Choroid plexus epithelial cell (primary cell): Measurements from ENCODE around the gene DNAH8.

Experiments
- DNase-seq: peaks from one replicate; pipeline ENCODE4 v3.0.0-alpha.2; 2010; ENCODE audit warnings: low read depth
- H3K4me3 ChIP-seq: 2 replicates; pipeline ENCODE4 v1.5.1; 2011; ENCODE audit warnings: low read depth, mild to moderate bottlenecking, control low read depth, low read length, moderate library complexity
- TF ChIP-seq, protein P1 (sequence below): conservative IDR thresholded peaks from 2 replicates; pipeline ENCODE4 v1.5.1; 2011; ENCODE audit warnings: low read depth, mild to moderate bottlenecking, control low read depth, inconsistent platforms, low read length, moderate library complexity

The DNAH8 gene

DNA sequence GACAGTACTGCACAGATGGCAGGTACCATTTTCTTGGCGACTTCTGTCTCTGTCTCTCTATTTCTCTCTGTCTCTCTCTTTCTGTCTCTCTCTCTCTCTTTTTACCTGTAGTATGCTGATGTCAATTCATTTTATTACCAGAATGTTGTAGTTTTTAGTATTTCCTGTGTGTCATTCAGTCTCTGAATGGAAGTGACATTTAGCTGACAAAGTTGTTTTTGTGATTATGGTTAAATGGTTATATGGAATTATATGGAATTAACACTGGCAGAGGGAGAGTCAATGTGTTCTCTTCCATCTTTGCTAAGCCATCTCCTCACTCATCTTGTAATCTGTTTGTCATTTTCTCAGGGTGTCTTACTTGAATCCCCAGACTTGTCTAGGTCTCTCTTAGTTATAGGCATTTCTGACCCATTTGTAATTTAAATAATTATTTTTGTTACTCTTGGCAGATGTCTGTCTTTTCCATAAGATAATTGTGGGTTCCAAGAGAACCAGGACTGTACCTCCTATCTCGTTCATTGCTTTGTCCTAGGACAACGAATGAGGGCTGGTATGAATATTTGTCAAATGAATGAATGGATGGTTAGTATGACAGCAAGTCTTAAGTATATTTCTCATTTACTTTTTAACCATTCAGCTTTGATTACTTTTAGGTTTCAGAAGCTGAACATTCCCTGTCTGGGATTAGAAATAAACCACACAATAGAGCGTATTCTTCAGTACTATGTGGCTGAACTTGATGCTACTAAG, 64.4 kb downstream of the DNAH8 start:
- no peak overlapping the region for H3K4me3 ChIP-seq
- TF ChIP-seq, protein P1, sequence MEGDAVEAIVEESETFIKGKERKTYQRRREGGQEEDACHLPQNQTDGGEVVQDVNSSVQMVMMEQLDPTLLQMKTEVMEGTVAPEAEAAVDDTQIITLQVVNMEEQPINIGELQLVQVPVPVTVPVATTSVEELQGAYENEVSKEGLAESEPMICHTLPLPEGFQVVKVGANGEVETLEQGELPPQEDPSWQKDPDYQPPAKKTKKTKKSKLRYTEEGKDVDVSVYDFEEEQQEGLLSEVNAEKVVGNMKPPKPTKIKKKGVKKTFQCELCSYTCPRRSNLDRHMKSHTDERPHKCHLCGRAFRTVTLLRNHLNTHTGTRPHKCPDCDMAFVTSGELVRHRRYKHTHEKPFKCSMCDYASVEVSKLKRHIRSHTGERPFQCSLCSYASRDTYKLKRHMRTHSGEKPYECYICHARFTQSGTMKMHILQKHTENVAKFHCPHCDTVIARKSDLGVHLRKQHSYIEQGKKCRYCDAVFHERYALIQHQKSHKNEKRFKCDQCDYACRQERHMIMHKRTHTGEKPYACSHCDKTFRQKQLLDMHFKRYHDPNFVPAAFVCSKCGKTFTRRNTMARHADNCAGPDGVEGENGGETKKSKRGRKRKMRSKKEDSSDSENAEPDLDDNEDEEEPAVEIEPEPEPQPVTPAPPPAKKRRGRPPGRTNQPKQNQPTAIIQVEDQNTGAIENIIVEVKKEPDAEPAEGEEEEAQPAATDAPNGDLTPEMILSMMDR: no peak
- no peak for DNase-seq

DNA sequence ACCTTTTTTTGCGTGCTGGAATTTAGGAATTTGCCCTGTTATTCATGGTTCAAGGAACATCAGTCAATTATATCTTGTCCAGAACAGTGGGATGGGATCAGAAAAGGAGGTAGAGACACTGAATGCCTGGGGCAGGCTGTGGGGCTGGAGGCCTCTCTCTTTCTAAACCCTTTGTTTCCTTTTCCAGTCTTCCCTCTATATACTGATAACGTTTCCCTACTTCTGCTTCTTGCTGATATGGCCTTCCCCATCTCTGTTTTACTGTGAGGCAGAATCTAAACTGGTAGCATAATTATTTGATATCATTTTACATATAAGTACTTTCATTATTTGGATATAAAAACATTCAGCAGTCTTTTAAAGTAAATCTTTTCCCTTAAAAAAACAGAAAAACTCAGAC, 67.5 kb downstream of the DNAH8 start:
- no peak overlapping the region for H3K4me3 ChIP-seq
- no peak for DNase-seq
- TF ChIP-seq, protein P1: no peak

DNA sequence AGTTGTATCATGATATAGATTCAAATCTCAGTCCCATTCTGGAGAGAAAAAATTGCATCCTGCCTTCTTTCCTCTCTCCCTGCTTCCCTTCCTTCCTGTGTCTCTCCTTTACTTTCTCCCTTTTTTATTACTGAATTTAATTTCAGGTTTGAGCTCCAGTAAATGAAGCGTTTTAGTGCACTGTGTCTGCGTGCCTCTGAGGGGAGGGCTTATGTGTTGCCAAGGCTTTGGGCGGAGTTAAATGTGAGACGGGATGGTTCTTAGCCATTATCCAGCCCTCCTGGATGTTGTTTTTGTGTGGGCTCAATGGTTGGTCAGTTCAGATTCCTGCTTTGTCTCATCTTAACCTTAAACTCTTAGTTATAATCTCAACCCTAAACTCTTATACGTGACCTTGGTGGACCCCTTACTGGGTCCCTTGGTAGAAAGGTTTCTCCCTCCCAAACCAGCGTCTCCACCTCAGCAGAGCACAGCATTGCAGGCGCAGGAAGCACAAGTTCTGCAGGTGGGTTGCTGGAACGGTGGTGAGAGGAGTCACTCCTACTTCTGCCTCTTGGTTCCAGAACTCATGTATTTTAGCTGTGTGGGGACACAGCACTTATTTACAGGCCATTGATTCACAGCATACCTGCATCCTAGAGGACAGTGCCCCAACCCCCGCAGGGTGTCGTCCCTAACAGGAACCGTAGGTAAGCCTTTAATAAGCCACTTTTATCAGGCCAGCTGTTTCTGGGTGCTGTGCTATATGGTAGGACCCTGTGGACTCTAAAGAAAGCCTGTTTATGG, 68.5 kb downstream of the DNAH8 start:
- no peak overlapping the region for H3K4me3 ChIP-seq
- TF ChIP-seq, protein P1: no peak
- DNase-seq: no peak

DNA sequence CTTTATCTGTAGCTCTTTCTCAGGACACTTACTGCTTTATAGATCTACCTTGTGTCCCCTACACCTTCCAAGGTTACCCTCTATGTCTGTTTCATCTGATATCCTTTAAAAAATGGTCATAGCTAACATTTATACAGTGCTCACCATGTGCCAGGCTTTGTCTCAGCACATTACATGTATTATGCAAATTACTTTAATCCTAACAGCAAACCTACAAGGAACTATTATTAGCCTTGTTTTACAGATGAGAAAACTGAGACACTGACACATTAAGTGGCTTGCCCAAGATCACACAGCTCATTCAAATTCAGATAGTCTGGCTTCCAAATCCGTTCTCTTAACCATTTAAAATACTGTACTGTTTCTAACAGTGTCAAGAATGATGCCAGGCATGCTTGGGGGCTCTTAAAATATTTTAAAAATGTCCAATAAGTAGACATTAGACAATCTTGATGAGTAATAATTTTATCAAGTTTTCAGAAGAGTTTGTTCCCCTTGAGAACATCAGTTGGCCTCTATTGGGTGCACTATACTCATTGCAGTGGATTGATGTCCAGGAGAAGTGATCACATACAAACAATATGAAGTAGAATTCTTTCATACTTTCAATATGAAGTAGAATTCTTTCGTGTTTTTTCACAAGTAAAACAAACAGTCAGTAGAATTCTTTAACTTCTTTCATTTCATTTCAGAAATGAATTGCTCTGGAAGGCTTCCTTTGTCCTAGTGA, 69.6 kb downstream of the DNAH8 start:
- H3K4me3 ChIP-seq: no peak overlapping the region
- DNase-seq: peak; percentile 22
- TF ChIP-seq, protein P1: no peak

DNA sequence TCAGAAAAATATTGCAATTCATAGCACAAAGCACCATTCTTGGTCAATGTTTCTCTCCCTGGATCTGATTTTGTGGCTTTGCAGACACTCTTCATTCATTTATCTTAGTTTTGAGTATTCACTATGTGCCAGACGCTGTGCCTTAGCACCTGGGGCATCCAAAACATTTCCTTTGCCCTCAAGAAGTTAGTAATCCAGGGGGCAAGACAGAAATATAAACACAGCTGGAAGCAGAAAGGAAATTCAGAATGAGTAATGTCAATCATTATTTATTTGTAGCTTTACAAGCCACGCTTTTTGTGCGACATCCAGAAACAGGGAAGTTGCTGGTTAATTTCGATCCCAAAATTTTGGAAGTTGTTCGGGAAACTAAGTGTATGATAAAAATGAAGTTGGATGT, 71.4 kb downstream of the DNAH8 start:
- DNase-seq: no peak
- H3K4me3 ChIP-seq: no peak overlapping the region
- TF ChIP-seq, protein P1: no peak

DNA sequence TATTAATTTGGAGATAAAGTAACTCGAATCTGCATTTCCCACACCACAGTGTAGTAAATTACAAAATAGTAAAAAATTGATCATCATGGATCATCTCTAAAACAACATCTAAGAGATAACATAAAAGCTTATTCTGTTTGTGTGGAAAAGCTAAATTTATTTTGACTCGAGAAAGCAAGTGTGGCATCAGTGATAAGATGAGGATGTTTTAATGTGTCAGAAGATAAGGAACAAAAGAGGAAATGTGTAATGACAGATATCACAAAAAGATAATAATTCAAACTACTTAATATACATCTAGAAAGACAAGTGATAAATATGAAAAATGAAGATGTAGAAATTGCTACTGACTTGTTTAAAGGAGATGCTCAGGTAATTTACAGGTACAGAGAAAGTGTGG, 74.1 kb downstream of the DNAH8 start:
- TF ChIP-seq, protein P1: no peak
- no peak for DNase-seq
- no peak overlapping the region for H3K4me3 ChIP-seq
